ENCODE measurements around the gene SIN3B. TPM values are rescaled to one million over a fixed set of nuclear protein-coding genes. Genes with fewer than 3 reads are reported as not detected.

Gene SIN3B
- total RNA-seq (ENCODE audit: unreplicated experiment), result 84.8 TPM
- long read RNA-seq, transcript SIN3B-209 (8 exons, 2,556 nt), result major isoform, 7 of 19 reads
- long read RNA-seq, partial matches to known transcripts, result 7 of 19 reads
- long read RNA-seq, other reads (novel, unspliced or antisense), result 5 of 19 reads

GRCh38 chr19:16829010-16829821 lies at the start of gene SIN3B:
TSS of gene SIN3B (plus strand) at chr19:16829398. CDS start at chr19:16829421, 23 bp downstream.
- Mint-ChIP-seq H3K4me1 (ENCODE audit: unreplicated experiment) (peaks cover 41% of the 10 kb centered on the region), H3K36me3 (ENCODE audit: low read depth, unreplicated experiment) (peaks cover 16% of the 10 kb centered on the region), H3K9me3 (ENCODE audit: unreplicated experiment) (no peaks in the 10 kb centered on the region), H3K27me3 (ENCODE audit: unreplicated experiment) (peaks cover 6% of the 10 kb centered on the region), H3K4me3 (ENCODE audit: unreplicated experiment) (peak within 1 kb of the TSS; percentile 93), H3K27ac (ENCODE audit: unreplicated experiment) (no peak within 1 kb of the TSS)
- peak; percentile 87 for DNase-seq (ENCODE audit: low spot score)
- TF ChIP-seq CTCF (IDR thresholded peaks at IDR 0.05; ENCODE audit: unreplicated experiment), result no peak

GRCh38 chr19:16779539-16780163 lies 49.5 kb upstream of the SIN3B start:
- no peak for TF ChIP-seq CTCF (IDR thresholded peaks at IDR 0.05; ENCODE audit: unreplicated experiment)
- no peak overlapping the region for H3K27ac Mint-ChIP-seq (ENCODE audit: unreplicated experiment)
- H3K27me3 Mint-ChIP-seq (ENCODE audit: unreplicated experiment), result peaks cover 3% of the 10 kb centered on the region
- DNase-seq (ENCODE audit: low spot score), result no peak
- no peaks in the 10 kb centered on the region for H3K36me3 Mint-ChIP-seq (ENCODE audit: low read depth, unreplicated experiment)
- H3K9me3 Mint-ChIP-seq (ENCODE audit: unreplicated experiment), result no peaks in the 10 kb centered on the region
- no peak overlapping the region for H3K4me3 Mint-ChIP-seq (ENCODE audit: unreplicated experiment)
- H3K4me1 Mint-ChIP-seq (ENCODE audit: unreplicated experiment), result no peaks in the 10 kb centered on the region

GRCh38 chr19:16782719-16783118 lies 46.5 kb upstream of the SIN3B start:
- DNase-seq (ENCODE audit: low spot score), result no peak
- H3K27me3 Mint-ChIP-seq (ENCODE audit: unreplicated experiment), result peaks cover 3% of the 10 kb centered on the region
- H3K9me3 Mint-ChIP-seq (ENCODE audit: unreplicated experiment), result no peaks in the 10 kb centered on the region
- no peaks in the 10 kb centered on the region for H3K4me1 Mint-ChIP-seq (ENCODE audit: unreplicated experiment)
- no peak for TF ChIP-seq CTCF (IDR thresholded peaks at IDR 0.05; ENCODE audit: unreplicated experiment)
- no peaks in the 10 kb centered on the region for H3K36me3 Mint-ChIP-seq (ENCODE audit: low read depth, unreplicated experiment)
- no peak overlapping the region for H3K27ac Mint-ChIP-seq (ENCODE audit: unreplicated experiment)
- H3K4me3 Mint-ChIP-seq (ENCODE audit: unreplicated experiment), result no peak overlapping the region

GRCh38 chr19:16788479-16788878 lies 40.7 kb upstream of the SIN3B start:
- peaks cover 15% of the 10 kb centered on the region for H3K9me3 Mint-ChIP-seq (ENCODE audit: unreplicated experiment)
- DNase-seq (ENCODE audit: low spot score), result no peak
- H3K27me3 Mint-ChIP-seq (ENCODE audit: unreplicated experiment), result peaks cover 6% of the 10 kb centered on the region
- H3K27ac Mint-ChIP-seq (ENCODE audit: unreplicated experiment), result no peak overlapping the region
- H3K4me3 Mint-ChIP-seq (ENCODE audit: unreplicated experiment), result no peak overlapping the region
- H3K36me3 Mint-ChIP-seq (ENCODE audit: low read depth, unreplicated experiment), result peaks cover 3% of the 10 kb centered on the region
- TF ChIP-seq CTCF (IDR thresholded peaks at IDR 0.05; ENCODE audit: unreplicated experiment), result no peak
- no peaks in the 10 kb centered on the region for H3K4me1 Mint-ChIP-seq (ENCODE audit: unreplicated experiment)

- Mint-ChIP-seq H3K4me1 (ENCODE audit: unreplicated experiment) (no peaks in the 10 kb centered on the region), H3K36me3 (ENCODE audit: low read depth, unreplicated experiment) (peaks cover 3% of the 10 kb centered on the region), H3K27me3 (ENCODE audit: unreplicated experiment) (peaks cover 6% of the 10 kb centered on the region), H3K4me3 (ENCODE audit: unreplicated experiment) (no peak overlapping the region), H3K27ac (ENCODE audit: unreplicated experiment) (no peak overlapping the region), H3K9me3 (ENCODE audit: unreplicated experiment) (peaks cover 15% of the 10 kb centered on the region)
- DNase-seq (ENCODE audit: low spot score), result no peak
- TF ChIP-seq CTCF (IDR thresholded peaks at IDR 0.05; ENCODE audit: unreplicated experiment), result no peak
Observed at GRCh38 chr19:16789238-16789637, 40.0 kb upstream of the SIN3B start.

Data from endothelial cell (in vitro differentiated cells).